Thymus (tissue), 11 donors: Measurements from ENCODE around the gene IL23R. TPM values are rescaled to one million over a fixed set of nuclear protein-coding genes. Genes with fewer than 3 reads are reported as not detected.
A peak's percentile ranks its signal among the peaks of the same experiment; 100 is the strongest.
"Not testable (repeated sequence)": the region's sequence is repeated elsewhere in the genome, so short reads cannot be mapped to it uniquely, and the experiment has no call there.

Source experiments
- DNase-seq, 9 donors: peaks; one replicate each; pipeline ENCODE4 v3.0.0-alpha.2; 2013; ENCODE audit warnings: low spot score in 9 of 9, low read depth in 6 of 9, missing footprints in 1 of 9
- H3K27ac ChIP-seq, 2 donors: one replicate each; pipeline ENCODE4 v1.5.1; 2013; ENCODE audit warnings: control low read depth in 1 of 2, low read depth in 1 of 2, low read length in 1 of 2, mild to moderate bottlenecking in 1 of 2, moderate library complexity in 1 of 2
- H3K27me3 ChIP-seq, 2 donors: one replicate each; pipeline ENCODE4 v1.5.1; 2013; ENCODE audit warnings: low read length in 1 of 2; ENCODE audit not compliant: control insufficient read depth in 2 of 2, insufficient read depth in 1 of 2
- H3K36me3 ChIP-seq, 2 donors: one replicate each; pipeline ENCODE4 v1.5.1; 2013; ENCODE audit warnings: low read length in 1 of 2, mild to moderate bottlenecking in 1 of 2, moderate library complexity in 1 of 2; ENCODE audit not compliant: control insufficient read depth in 2 of 2, insufficient read depth in 2 of 2
- H3K4me1 ChIP-seq, 2 donors: one replicate each; pipeline ENCODE4 v1.5.1; 2013; ENCODE audit warnings: low read length in 2 of 2; ENCODE audit not compliant: control insufficient read depth in 2 of 2, insufficient read depth in 2 of 2
- H3K4me3 ChIP-seq, 2 donors: one replicate each; pipeline ENCODE4 v1.5.1; 2013; ENCODE audit warnings: low read length in 2 of 2, control low read depth in 1 of 2, mild to moderate bottlenecking in 1 of 2
- H3K9me3 ChIP-seq, 2 donors: one replicate each; pipeline ENCODE4 v1.5.1; 2013; ENCODE audit warnings: low read length in 1 of 2, mild to moderate bottlenecking in 1 of 2; ENCODE audit not compliant: control insufficient read depth in 2 of 2, insufficient read depth in 1 of 2
- WGBS: extraction: QIAGEN DNeasy Blood & Tissue Kit; methylation state at CpG from one replicate; pipeline ENCODE4 v1.1.7; 2013; 5-methylcytosine and 5-hydroxymethylcytosine counted together
- polyA plus RNA-seq: library from polyadenylated mRNA; stranded (reverse); fragments of 200-250 nt; gene quantifications from one replicate; pipeline ENCODE4 v1.2.3, GENCODE V29; 2013
- total RNA-seq: library from RNA; stranded (reverse); fragments of 120-200 nt; gene quantifications from one replicate; pipeline ENCODE4 v1.2.4, GENCODE V29; 2013
- donor health status: healthy.

IL23R gene
- total and polyA plus RNA-seq, 2 donors = 0.14 to 0.57 TPM

GRCh38 chr1:67133177-67133576, 33.1 kb upstream of the IL23R start:
- Histone ChIP-seq H3K4me1 (peaks cover 2 to 10% of the 10 kb centered on the region in 2 donors), H3K4me3 (no peak overlapping the region), H3K27ac (no peak overlapping the region), H3K9me3 (no peaks in the 10 kb centered on the region), H3K36me3 (no peaks in the 10 kb centered on the region), H3K27me3 (no peaks in the 10 kb centered on the region)
- no peak for DNase-seq
- 99% methylated on average over 2 of the region's 2 CpGs for WGBS

GRCh38 chr1:67134695-67135094, 31.6 kb upstream of the IL23R start, which contains the start of gene C1orf141:
Gene C1orf141, minus strand, starts transcription at chr1:67134970. Its CDS starts 7,730 bp downstream, at chr1:67127240.
- peak in 5 of 9 donors; percentile 14 to 45 (median 32) for DNase-seq
- Histone ChIP-seq H3K4me3 (peak within 1 kb of the TSS; percentile 35 to 36), H3K27ac (no peak within 1 kb of the TSS), H3K27me3 (no peaks in the 10 kb centered on the region), H3K9me3 (no peaks in the 10 kb centered on the region), H3K36me3 (no peaks in the 10 kb centered on the region), H3K4me1 (peaks cover 2 to 10% of the 10 kb centered on the region in 2 donors)
- 11% methylated on average over 28 of the region's 28 CpGs for WGBS

- Histone ChIP-seq H3K36me3 (no peaks in the 10 kb centered on the region), H3K9me3 (no peaks in the 10 kb centered on the region), H3K4me1 (peaks cover 2 to 10% of the 10 kb centered on the region in 2 donors), H3K27ac (no peak overlapping the region), H3K4me3 (no peak overlapping the region), H3K27me3 (no peaks in the 10 kb centered on the region)
- no peak for DNase-seq
- WGBS = 93% methylated on average over 2 of the region's 2 CpGs
Observed at GRCh38 chr1:67135354-67135753, 30.9 kb upstream of the IL23R start.

- H3K27me3 ChIP-seq = no peaks in the 10 kb centered on the region
- peaks cover 2 to 11% of the 10 kb centered on the region in 2 donors for H3K4me1 ChIP-seq
- no peak for DNase-seq
- H3K9me3 ChIP-seq = no peaks in the 10 kb centered on the region
- WGBS = 97% methylated on average over 4 of the region's 4 CpGs
- H3K4me3 ChIP-seq = no peak overlapping the region
- no peaks in the 10 kb centered on the region for H3K36me3 ChIP-seq
- no peak overlapping the region for H3K27ac ChIP-seq
Observed at GRCh38 chr1:67137307-67137753, 28.9 kb upstream of the IL23R start.

- Histone ChIP-seq H3K4me1 (peaks cover 2 to 19% of the 10 kb centered on the region in 2 donors), H3K4me3 (no peak overlapping the region), H3K9me3 (no peaks in the 10 kb centered on the region), H3K36me3 (no peaks in the 10 kb centered on the region), H3K27me3 (no peaks in the 10 kb centered on the region), H3K27ac (no peak overlapping the region)
- 96% methylated on average over 3 of the region's 3 CpGs for WGBS
- DNase-seq = no peak
Observed at GRCh38 chr1:67138813-67139499, 27.3 kb upstream of the IL23R start.

GRCh38 chr1:67140460-67140859, 25.8 kb upstream of the IL23R start:
- Histone ChIP-seq H3K4me1 (peaks cover 0 to 9% of the 10 kb centered on the region in 2 donors), H3K4me3 (no peak overlapping the region), H3K36me3 (no peaks in the 10 kb centered on the region), H3K9me3 (no peaks in the 10 kb centered on the region), H3K27me3 (no peaks in the 10 kb centered on the region), H3K27ac (no peak overlapping the region)
- WGBS = 98% methylated on average over 2 of the region's 2 CpGs
- no peak for DNase-seq

- not testable (repeated sequence) for H3K27ac ChIP-seq, H3K36me3 ChIP-seq, H3K4me1 ChIP-seq, DNase-seq, H3K27me3 ChIP-seq, H3K4me3 ChIP-seq, H3K9me3 ChIP-seq
- 90% methylated on average over 3 of the region's 3 CpGs for WGBS
Observed at GRCh38 chr1:67141832-67142231, 24.4 kb upstream of the IL23R start.

- WGBS = 53% methylated on average over 3 of the region's 3 CpGs
- H3K9me3 ChIP-seq = peaks cover 0 to under 1% of the 10 kb centered on the region in 2 donors
- H3K27me3 ChIP-seq = no peaks in the 10 kb centered on the region
- no peaks in the 10 kb centered on the region for H3K36me3 ChIP-seq
- H3K4me3 ChIP-seq = no peak overlapping the region
- H3K4me1 ChIP-seq = peaks cover 0 to 9% of the 10 kb centered on the region in 2 donors
- peak in 5 of 9 donors; percentile 17 to 67 (median 27) for DNase-seq
- no peak overlapping the region for H3K27ac ChIP-seq
Observed at GRCh38 chr1:67142931-67143330, 23.3 kb upstream of the IL23R start.

GRCh38 chr1:67143966-67144365, 22.3 kb upstream of the IL23R start:
- H3K4me3 ChIP-seq = no peak overlapping the region

More at GRCh38 chr1:67143966-67144365, 22.3 kb upstream of the IL23R start:
- Histone ChIP-seq H3K27ac (no peak overlapping the region), H3K27me3 (no peaks in the 10 kb centered on the region), H3K9me3 (peaks cover 0 to 1% of the 10 kb centered on the region in 2 donors), H3K4me1 (peaks cover 0 to 13% of the 10 kb centered on the region in 2 donors), H3K36me3 (no peaks in the 10 kb centered on the region)
- 98% methylated on average over 3 of the region's 3 CpGs for WGBS
- no peak for DNase-seq
